GM18499 (cell line): ENCODE results near the gene RNF14.
"Not testable (repeated sequence)": the region's sequence is repeated elsewhere in the genome, so short reads cannot be mapped to it uniquely, and the experiment has no call there.

Experiments used
- ATAC-seq: cut with Tn5 transposase; IDR thresholded peaks from one replicate; pipeline ENCODE4 v1.9.1; 2021; ENCODE audit warnings: moderate number of reproducible peaks; ENCODE audit not compliant: insufficient read depth, unreplicated experiment

The RNF14 gene, protein sequence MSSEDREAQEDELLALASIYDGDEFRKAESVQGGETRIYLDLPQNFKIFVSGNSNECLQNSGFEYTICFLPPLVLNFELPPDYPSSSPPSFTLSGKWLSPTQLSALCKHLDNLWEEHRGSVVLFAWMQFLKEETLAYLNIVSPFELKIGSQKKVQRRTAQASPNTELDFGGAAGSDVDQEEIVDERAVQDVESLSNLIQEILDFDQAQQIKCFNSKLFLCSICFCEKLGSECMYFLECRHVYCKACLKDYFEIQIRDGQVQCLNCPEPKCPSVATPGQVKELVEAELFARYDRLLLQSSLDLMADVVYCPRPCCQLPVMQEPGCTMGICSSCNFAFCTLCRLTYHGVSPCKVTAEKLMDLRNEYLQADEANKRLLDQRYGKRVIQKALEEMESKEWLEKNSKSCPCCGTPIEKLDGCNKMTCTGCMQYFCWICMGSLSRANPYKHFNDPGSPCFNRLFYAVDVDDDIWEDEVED

DNA sequence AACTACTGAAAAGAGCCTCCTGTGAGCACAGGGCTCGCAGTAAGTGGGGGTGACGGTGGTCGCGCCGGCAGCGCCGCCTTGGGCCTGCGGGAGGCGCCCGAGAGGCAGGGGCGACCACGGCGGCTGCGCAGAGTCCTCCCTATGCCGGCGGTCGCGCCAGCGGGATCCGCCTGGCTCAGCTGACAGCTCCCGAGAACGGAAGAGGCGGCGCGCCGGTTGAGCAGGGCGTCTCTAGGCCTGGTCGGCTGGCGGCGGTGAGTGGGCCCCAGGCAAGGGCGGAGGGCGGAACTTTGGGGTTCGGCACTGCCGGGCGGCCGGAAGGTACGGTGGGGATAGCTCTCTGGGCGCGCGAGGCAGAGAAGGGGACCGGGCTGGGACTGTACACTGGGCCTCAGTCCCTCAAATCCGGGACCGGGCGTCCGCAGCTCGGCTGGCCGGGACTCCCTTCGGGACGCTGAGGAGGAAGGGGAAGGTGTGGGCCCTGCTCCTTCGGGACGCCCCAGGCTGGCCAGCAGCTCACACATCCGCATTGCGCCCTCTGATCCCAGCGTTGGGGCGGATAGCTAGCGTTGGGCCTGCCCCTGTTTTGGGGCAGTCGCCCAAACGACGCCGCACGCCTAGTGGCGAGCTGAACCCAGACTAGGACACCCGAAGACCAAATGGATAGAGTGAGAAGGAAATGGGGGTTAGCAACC, at the start of gene RNF14:
TSS of gene RNF14 (plus strand) at position 192 of the 695 bp plus-strand sequence. CDS start 4,484 bp downstream, outside the sequence.
- ATAC-seq: peak; percentile 81

DNA sequence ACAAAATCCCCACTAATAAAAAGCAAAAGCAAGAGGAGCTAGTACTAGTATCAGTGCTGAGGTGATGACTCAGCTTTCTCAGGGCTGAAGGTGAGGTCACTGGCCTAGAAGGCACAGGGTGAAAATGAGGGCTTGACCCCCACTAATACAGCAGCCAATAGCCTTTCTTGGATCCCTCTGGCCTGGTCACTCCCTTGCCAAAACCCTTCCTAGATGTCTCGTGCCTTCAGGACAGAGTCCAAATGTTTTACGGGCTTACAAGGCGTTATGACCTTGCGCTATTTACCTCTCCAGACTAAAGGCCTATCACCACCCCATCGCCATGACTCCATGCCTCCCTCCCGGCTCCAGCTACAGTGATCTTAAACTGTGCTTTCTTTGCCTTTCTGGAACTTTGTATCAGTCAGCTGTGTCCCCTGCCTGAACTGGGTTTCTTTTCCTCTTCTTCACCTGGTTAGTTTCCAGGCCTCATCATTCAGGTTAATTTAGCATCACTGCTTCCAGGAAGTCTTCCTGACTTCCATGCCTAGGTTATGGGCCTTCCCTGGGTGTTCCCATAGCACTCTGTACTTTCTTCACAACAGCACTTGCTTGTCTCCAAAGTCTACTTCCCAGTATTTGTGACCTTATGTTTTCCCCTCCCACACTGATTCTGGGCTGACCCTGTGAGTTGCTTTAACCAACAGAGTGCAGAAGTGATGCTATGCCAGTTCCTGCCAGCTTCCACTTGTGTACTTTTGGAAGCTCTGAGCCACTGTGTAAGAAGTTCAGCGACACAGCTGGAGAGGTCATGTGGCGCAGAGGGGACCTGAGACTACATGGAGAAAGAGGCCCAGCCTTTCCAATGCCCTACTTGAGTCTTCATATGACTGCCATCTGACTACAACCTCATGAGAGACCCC, 49.4 kb upstream of the RNF14 start:
- no peak for ATAC-seq

DNA sequence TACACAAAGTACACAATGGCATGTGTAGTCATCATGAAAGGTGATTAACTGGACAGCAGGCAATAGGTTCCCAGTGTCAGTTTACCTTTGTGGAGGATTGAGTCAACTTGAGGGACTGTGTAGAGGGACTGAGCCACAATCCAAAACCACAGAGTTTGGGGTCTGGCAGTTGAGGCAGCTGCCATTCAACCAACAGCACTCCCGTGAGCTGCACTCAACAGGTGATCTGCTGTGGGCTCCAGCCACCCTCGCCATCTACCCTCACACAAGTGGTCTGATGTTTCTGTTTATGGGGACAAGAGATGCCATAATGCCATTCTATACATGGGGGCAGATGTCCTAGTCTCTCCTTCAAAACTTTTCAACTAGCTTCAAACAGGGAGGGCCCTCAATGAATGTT, 48.1 kb upstream of the RNF14 start:
- no peak for ATAC-seq

DNA sequence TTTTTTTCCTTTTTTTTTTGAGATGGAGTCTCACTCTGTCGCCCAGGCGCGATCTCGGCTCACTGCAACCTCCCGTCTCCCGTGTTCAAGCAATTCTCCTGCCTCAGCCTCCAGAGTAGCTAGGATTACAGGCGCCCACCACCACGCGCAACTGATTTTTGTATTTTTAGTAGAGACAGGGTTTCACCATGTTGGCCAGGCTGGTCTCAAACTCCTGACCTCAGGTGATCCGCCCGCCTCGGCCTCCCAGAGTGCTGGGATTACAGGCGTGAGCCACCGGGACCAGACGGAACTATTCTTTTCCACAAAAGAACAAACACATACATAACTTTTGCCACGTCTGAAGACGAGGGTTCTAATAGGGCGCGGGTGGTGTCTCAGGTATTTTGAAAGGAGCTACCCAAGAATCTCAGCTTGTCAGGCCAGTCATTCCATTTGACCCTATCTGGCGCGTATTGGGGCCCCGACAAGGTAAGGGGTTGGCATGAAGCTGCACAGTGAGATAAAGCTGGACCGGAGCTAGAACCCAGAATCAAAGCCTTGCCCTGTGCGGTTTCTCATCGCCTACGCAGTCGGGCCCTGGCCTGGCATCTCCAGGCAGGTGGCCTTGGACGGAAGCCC, 46.0 kb upstream of the RNF14 start:
- not testable (repeated sequence) for ATAC-seq

DNA sequence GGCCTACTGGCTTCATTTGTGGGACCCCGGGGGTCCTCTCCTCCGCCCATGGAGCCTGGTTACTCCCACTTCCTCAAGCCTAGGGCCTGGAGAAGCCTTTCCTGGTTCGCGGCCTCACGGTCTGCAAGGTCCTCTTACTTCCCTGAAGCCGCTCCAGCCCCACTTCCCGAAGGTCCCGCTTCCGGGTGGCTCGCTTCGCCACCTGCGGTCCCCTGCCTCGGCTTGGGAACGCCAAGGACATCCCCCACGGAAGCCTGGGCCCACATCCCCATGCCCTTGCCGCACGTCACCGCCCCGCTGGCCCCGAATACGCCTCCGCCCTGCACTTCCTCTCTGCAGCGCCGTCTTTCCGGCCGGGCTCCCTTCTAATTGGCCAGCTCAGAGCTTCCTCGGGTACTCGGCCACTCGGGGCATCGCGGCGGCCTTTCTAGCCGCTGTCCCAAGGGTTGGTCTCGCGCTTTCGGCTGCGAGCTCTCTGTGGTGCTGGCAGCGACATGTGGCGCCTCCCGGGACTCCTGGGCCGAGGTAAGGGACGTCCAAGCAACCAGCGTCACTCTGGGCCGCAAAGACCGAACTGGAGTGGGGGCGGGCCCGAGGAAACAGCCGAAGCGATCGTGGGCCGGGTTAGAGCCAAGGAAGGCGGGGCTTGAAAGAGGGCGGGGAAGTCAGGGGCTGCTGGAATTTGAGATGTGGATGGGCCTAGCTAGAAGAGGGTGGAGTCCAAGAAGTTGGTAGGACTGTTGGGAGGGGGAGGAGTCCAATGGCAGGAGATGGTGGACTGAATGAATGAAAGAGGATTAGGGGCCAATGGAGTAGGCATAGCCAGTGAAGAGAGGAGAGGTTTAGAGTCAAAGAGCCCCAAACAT, 45.2 kb upstream of the RNF14 start, which contains the start of gene DELE1:
TSS of gene DELE1 (plus strand) at position 424 of the 866 bp plus-strand sequence. CDS start at position 495, 71 bp downstream.
- ATAC-seq: peak; percentile 89

DNA sequence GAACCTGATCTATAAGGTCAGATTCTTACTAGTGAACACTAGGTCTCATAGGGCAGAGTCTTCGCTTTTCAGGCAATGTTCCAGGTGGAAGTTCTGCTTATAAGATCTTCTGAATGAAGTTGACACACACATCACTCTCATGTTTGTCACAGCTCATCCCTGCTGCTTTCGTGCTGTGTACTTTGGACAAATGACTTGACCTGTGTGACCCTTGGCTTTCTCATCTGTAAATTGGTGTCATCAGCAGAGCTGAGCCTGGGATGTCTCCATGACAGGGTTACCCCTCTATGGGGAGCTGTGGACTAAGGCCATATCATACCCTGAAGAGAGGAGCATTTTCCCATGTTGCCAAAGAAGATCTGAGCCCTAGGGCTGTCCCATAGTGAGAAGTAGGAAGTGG, 42.5 kb upstream of the RNF14 start:
- ATAC-seq: no peak

DNA sequence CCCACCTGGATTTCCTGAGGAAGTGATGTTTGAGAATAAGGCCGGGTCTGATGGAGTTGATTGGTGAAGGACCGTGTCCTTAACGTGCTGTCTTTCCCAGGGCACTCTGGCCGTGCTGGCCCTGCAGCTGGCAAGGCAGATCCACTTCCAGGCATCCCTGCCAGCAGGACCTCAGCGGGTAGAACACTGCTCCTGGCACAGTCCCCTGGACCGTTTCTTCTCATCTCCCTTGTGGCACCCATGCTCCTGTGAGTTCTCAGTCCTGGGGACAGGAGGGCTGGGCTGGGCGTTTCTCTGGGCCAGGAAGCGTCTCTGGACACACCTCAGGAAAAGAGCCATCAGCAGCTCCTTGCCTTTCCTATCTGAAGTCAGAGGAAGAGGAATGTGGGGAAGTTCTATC, 40.9 kb upstream of the RNF14 start:
- ATAC-seq: no peak

DNA sequence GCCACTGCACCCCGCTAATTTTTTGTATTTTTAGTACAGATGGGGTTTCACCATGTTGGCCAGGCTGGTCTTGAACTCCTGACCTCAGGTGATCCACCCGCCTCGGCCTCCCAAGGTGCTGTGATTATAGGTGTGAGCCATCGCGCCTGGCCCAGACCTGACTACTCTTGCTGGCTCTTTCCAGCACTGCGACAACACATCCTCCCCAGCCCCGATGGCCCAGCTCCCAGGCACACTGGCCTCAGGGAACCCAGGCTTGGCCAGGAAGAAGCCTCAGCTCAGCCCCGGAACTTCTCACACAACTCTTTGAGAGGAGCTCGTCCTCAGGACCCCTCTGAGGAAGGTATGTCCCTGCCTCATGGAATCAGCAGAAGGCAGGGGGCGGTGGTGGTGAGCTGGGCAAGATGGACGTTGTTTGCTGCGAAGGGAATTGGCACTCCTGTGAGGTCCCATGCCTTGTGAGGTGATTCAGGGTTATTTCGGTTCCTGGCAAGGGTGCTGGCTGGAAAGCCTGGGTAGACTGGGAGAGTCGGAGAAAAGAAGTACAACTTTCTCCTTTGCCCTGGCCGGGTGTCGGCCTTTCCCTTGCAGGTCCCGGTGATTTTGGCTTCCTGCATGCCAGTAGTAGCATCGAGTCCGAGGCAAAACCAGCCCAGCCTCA, 39.4 kb upstream of the RNF14 start:
- ATAC-seq: no peak

DNA sequence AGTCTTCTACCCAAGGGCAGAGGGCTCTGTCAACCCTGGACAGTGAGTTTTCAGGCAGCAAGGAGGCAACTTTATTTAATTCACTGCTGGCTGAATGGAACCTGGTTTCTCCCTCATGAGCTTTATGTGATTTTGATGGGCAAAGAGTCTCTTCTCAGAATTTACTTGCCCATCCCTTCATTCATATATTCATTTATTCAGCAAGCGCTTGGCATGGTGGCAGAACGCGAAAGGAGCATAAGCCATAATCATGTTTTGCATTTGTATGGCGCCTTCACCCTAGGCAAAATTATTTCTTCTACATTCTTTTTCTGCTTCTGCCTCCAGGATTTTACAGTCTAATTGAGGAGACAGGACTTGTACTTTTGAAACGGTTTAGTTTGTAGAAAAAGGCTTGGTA, 37.2 kb upstream of the RNF14 start:
- ATAC-seq: no peak

DNA sequence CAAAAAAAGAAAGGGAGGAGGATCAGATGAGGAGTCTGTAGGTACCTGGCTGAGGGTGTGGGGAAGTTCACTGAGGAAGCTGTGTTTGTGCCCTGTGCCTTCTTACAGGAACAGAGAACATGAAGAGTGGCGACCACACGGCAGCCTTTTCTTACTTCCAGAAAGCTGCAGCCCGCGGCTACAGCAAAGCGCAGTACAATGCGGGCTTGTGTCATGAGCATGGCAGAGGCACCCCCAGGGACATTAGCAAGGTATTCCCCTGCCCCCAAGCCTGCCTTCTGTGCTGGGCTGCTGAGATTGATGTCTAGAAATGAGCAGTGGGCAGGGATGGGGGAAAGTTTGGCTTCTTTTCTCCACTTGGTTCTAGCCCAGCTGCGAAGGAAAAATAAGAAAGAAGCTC, 35.8 kb upstream of the RNF14 start:
- ATAC-seq: no peak

DNA sequence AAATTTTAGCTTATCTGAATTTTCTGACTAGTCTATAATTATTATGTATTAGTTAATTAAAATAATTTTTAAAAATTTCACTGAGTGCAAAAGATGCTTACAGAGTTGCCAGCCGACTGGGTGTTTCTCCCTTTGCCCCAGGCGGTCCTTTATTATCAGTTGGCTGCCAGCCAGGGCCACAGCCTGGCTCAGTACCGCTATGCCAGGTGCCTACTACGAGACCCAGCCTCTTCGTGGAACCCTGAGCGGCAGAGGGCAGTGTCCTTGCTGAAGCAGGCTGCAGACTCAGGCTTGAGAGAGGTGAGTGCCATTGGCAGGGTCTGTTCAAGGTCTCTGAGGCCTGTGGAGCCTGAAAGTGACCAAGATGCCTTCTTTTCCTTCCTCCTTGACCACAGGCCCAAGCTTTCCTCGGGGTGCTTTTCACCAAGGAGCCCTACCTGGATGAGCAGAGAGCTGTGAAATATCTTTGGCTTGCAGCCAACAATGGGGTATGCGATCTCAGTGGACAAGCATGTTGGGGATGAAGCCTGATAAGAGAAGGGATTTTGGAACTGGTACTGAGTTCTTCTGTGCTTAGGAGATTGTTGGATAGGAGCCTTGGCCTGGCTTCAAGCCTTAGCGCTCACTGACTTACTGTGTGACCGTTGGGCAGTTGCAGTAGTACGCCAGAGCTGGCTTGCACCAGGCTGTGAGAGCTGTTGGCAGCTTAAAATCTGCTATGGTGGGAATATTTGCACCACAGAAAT, 34.6 kb upstream of the RNF14 start:
- no peak for ATAC-seq

DNA sequence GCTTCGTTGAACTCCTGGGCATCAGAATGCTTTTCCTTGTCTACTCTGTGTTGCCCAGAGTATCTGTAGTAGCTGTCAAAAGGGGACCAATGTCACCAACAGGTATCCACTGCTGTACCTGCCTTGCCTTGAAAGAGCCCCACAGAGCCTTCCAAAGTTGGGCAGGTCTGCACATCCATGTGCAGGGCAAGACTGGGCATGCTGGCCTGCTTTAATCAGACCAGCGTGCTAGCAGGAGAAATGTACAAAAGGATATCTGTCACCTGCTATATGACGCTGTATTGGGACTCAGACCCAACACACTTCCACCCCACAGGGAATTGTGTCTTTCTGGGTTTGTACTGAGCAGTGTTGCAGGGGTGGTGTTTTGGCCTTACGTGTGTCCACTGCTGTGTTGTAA, 33.4 kb upstream of the RNF14 start:
- no peak for ATAC-seq

DNA sequence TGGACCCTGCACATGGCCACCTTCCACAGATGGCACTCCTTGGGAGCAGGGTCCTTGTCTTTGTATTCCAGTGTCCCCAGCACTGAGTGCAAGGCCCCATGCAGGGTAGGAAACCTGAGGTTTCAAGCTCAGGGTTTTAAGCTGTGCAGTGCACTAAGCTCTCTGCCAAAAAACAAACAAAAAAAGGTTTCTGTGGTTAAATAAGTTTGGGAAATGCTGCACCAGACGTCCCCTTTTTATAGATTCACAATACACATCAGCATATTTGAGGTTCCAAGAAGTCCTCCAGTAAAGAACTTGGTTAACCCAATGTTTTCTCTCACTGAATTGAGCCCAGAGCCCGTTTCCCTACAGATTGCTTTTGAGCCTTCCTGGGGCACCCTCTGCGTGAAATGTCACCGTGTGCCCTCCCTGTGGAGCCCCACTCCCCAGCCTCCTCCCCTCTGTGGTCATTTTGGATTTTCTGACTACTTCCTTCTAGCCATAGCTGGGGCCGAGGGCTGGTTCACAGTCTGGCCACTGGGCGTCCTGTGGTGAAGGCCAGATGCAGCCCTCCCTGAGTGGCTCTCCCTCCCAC, 28.1 kb upstream of the RNF14 start:
- no peak for ATAC-seq

DNA sequence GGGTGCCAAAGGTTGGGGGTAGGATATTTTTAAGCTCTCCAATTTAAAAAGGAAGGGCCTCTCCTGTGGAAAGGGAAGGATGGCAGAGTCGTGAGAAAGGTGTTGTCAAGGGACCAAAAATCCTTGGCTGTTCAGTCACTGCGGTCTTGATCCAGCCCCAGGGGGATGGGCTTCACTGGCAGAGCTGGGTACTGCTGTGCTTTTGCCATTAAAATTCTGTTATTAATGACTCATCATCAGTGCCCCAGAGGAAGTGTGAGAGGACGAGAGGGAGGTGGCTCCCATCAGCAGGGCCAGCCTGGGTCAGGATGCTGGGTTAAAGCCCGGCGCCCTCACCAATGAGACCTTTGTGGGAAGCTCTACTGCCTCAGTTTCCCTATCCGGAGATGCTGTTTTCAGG, 27.6 kb upstream of the RNF14 start:
- no peak for ATAC-seq

DNA sequence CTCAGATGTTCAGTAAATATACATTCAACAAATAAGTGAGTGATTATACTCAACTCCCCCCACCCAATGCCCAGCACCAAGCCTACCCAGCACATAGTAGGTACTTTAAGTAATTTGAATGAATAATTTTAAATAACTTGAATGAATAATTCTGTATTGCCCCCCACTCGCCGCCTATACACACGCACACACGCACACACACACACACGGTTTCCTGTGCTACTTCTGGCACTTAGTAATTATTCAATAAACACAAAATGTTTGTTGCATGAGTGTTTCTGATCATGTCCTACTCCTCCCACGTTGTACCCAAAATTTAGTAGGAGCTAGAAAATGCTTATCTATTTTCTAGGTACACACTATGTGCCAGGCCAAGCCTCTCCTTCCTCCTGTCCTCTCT, 27.1 kb upstream of the RNF14 start:
- ATAC-seq: no peak

DNA sequence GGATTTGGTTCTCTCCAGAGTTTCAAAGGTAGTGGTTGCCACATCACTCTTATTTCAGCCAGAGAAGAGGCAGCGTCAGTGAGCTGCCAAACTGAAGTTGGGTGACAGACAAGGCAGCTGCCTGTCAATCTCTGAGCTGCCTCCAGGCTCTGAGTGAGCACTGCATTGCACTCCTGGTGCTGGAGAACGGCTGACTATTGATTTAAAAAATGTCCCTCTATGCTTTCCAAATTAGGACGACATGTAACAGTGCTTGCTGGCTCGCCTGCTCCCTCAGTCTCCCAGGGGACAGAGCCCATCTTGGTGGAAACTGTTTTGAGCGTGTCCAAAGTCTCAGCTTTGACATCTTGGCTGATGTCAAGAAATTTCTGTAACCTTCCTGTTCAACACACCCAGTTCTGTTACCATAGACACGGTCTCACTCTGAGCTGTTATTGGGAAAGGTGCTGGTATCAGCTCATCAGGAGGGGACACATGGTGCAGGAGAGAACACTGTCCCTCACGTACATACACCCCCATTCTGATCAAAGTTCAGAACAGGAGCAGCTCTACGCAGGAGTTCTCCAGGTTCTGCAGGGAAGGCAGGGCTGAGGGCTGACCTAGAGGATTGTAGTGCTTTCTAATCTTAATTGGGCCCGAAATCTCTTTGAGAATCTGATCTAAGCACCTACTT, 26.6 kb upstream of the RNF14 start:
- no peak for ATAC-seq

DNA sequence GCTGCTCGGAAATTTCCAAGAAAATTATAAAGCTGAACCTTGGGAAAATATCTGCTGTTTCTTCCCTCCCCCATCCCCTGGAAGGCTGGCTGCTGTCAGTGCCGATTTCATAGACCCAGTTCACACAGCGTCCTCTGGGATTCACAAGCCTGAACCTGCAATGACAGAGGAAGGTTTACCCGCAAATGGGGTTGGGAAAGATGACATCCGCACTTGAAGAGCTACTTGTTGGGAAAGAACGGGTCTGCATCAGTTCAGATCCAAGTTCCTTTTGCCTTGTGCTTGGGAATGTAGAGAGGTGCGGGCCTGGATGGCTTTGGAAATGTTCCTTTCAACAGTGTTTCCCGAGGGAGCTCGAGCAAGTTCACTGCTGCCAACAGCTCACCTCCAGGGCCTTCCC, 24.8 kb upstream of the RNF14 start:
- no peak for ATAC-seq
